SK-N-SH (cell line): Measurements from ENCODE around the gene TNFRSF4. TPM values are rescaled to one million over a fixed set of nuclear protein-coding genes. Genes with fewer than 3 reads are reported as not detected.

Experiments
- polyA plus RNA-seq, 3 experiments: library from polyadenylated mRNA; depleted of rRNA; stranded (reverse); fragments of >200 nt; gene quantifications; 2 replicates each; pipeline ENCODE4 v1.2.3, GENCODE V29; 2012
- small RNA-seq, 7 experiments: library from RNA; depleted of rRNA; stranded (forward); fragments of <200 nt; gene quantifications; one replicate each; pipeline ENCODE3, GENCODE V24; 2012

Gene TNFRSF4
- polyA plus RNA-seq, 1 of the 3 experiments (the other 2 are of a cell fraction) = not detected

Small RNA genes within 50 kb of the gene (small RNA-seq; reads per million reads assigned to genes)
- gene MIR200A = 0 to 36.2 (median 0) reads per million in 7 experiments
- 0 to 55.4 (median 0.06) reads per million in 7 experiments for gene MIR200B
- gene MIR429 = 0 to 0.21 (median 0) reads per million in 7 experiments

Other genes starting within 250 kb of the TNFRSF4 start
- gene PLEKHN1, start 247.7 kb downstream of the TNFRSF4 start, polyA plus RNA-seq (2012; rRNA removed) = not detected in 2 replicates
- 0.18 and 0.25 TPM in 2 replicates for gene PERM1, start 232.1 kb downstream of the TNFRSF4 start, polyA plus RNA-seq (2012; rRNA removed)
- gene HES4, start 214.1 kb downstream of the TNFRSF4 start, polyA plus RNA-seq (2012; rRNA removed) = 4.2 and 4.7 TPM in 2 replicates
- 22.9 and 28.6 TPM in 2 replicates for gene ISG15, start 200.7 kb downstream of the TNFRSF4 start, polyA plus RNA-seq (2012; rRNA removed)
- gene AGRN, start 194.0 kb downstream of the TNFRSF4 start, polyA plus RNA-seq (2012; rRNA removed) = 24.0 and 31.6 TPM in 2 replicates
- gene RNF223, start 139.8 kb downstream of the TNFRSF4 start, polyA plus RNA-seq (2012; rRNA removed) = not detected in 2 replicates
- gene C1orf159, start 98.1 kb downstream of the TNFRSF4 start, polyA plus RNA-seq (2012; rRNA removed) = 10.1 and 10.2 TPM in 2 replicates
- not detected in 2 replicates for gene TTLL10, start 40.3 kb downstream of the TNFRSF4 start, polyA plus RNA-seq (2012; rRNA removed)
- 0.05 TPM in 1 of 2 replicates, not detected in the other for gene TNFRSF18, start 7.6 kb downstream of the TNFRSF4 start, polyA plus RNA-seq (2012; rRNA removed)
- gene SDF4, start 17.8 kb upstream of the TNFRSF4 start, polyA plus RNA-seq (2012; rRNA removed) = 182 and 265 TPM in 2 replicates
- gene B3GALT6, start 18.1 kb upstream of the TNFRSF4 start, polyA plus RNA-seq (2012; rRNA removed) = 32.0 and 38.8 TPM in 2 replicates
- 0.59 TPM in 1 of 2 replicates, not detected in the other for gene C1QTNF12, start 32.6 kb upstream of the TNFRSF4 start, polyA plus RNA-seq (2012; rRNA removed)
- 31.8 and 47.5 TPM in 2 replicates for gene UBE2J2, start 59.7 kb upstream of the TNFRSF4 start, polyA plus RNA-seq (2012; rRNA removed)
- 2.6 and 2.9 TPM in 2 replicates for gene SCNN1D, start 66.3 kb upstream of the TNFRSF4 start, polyA plus RNA-seq (2012; rRNA removed)
- gene ACAP3, start 93.8 kb upstream of the TNFRSF4 start, polyA plus RNA-seq (2012; rRNA removed) = 51.7 and 66.4 TPM in 2 replicates
- 13.9 and 19.0 TPM in 2 replicates for gene PUSL1, start 94.4 kb upstream of the TNFRSF4 start, polyA plus RNA-seq (2012; rRNA removed)
- gene INTS11, start 110.5 kb upstream of the TNFRSF4 start, polyA plus RNA-seq (2012; rRNA removed) = 137 and 141 TPM in 2 replicates
- 12.3 and 13.4 TPM in 2 replicates for gene CPTP, start 110.6 kb upstream of the TNFRSF4 start, polyA plus RNA-seq (2012; rRNA removed)
- 0.06 and 0.08 TPM in 2 replicates for gene TAS1R3, start 117.1 kb upstream of the TNFRSF4 start, polyA plus RNA-seq (2012; rRNA removed)
- 31.3 and 32.0 TPM in 2 replicates for gene DVL1, start 135.3 kb upstream of the TNFRSF4 start, polyA plus RNA-seq (2012; rRNA removed)
- 2.5 and 3.8 TPM in 2 replicates for gene MXRA8, start 144.4 kb upstream of the TNFRSF4 start, polyA plus RNA-seq (2012; rRNA removed)
- gene AURKAIP1, start 161.1 kb upstream of the TNFRSF4 start, polyA plus RNA-seq (2012; rRNA removed) = 175 and 214 TPM in 2 replicates
- gene CCNL2, start 185.2 kb upstream of the TNFRSF4 start, polyA plus RNA-seq (2012; rRNA removed) = 362 and 475 TPM in 2 replicates
- gene MRPL20, start 193.1 kb upstream of the TNFRSF4 start, polyA plus RNA-seq (2012; rRNA removed) = 159 and 210 TPM in 2 replicates
- gene ANKRD65, start 207.1 kb upstream of the TNFRSF4 start, polyA plus RNA-seq (2012; rRNA removed) = 0.06 and 0.07 TPM in 2 replicates
- 5.3 and 7.4 TPM in 2 replicates for gene VWA1, start 221.5 kb upstream of the TNFRSF4 start, polyA plus RNA-seq (2012; rRNA removed)
- 0.38 and 0.49 TPM in 2 replicates for gene ATAD3C, start 235.5 kb upstream of the TNFRSF4 start, polyA plus RNA-seq (2012; rRNA removed)